Stimulated activated CD4-positive, alpha-beta T cell treated with anti-CD3 and anti-CD28 coated beads, Interleukin-2, amount 100 ng/mL, for 4 hours (primary cell): ENCODE results near the gene PIP5K1C.

ENCODE experiments used
- DNase-seq: peaks from one replicate; pipeline ENCODE4 v3.0.0-alpha.2; 2020; ENCODE audit warnings: low read depth

Gene PIP5K1C

DNA sequence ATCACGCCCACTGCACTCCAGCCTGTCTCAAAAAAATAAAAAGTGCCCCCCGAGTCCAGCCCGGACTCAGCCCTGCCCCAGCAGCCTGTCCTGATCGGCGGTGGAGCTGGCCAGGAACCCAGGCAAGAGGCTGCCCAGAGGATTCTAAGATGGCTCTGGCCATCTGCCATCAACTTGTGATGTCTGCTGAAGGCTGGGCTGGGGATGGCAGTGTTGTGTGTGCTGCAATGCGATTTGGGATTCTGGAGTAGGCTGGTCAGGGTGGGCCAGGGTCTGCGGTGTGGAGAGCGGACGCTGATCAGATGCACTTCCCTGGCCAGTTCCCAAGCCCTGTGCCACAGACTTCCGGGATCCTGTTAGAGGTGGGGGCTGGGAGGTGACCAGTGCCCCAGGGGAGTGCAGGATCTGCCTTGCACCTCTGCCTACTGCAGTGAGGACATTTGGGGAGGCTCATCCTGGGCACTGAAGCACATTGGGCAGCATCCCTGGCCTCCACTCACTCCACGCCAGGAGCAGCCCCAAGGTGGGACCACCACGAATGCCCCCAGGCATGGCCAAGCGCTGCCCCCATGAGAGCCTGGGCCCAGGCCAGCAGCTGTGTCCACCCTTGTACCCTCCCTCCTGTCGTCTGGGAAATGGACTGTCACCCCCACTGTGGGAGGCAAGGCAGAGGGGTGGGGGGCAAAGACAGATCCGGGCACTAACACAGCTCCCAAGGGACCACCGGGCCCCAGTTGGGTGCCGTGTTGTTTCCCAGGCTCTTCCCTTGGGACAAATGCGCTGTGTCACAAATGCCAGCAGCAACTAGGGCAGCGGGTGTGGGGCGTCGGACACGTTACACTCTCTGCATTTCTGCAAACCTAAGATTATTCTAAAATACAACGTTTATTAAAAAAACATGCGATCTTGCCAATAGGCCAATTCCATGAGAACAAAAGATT is 90.2 kb downstream of the PIP5K1C start:
- DNase-seq = no peak

DNA sequence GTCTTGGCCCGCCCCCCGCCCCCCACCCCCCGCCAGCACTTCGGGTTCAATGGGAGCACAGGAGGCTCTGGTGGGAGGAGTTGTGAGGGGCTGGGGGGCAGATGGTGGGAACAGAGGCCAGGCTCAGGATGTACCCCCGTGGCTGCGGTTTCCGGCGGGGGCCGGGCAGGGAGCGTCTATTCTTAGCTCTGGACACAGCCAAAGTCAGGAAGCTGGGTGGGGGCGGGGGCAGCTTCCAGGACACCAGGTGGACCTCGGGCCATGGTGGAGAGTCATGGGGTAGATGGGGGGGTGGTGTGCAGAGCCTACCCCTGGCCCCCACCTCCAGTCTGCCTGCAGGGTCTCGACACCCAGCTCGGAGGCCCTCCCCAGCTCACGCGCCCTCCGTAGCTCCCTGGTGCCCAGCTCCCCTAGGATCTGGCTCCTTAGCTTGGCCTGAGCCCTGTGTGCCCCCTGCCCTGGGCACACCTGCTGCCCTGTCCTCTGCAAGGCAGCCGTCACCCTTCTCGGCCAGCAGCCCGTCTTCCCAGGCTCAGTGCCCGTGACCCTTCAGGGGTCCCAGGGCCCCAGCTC is 91.4 kb downstream of the PIP5K1C start:
- no peak for DNase-seq

DNA sequence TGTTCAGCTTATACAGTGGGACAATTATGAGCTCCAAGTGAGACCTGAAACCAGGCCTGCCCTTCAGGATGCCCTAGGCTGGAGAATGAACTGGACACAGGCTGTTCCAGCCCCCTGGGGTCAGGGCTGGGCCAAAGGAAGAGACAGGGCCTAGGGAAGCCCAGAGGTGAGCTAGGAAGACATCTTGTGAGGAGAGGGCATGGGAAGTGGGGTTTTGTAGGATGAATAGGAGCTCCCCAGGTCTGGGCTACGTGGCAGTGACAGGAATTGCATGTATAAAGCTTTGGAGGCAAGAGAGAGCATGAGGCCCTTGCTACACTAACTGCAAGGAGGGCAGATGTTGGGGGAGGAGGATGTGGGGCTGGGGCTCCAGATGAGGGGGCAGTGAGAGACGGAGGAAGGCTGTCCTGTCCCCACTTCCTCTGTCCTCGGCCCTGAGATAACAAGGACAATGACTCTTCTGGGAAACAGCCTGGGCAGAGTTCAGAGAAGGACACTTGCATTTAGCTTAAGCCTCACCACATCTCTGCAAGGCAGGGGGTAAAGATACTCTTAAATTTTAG is 92.1 kb downstream of the PIP5K1C start:
- no peak for DNase-seq

DNA sequence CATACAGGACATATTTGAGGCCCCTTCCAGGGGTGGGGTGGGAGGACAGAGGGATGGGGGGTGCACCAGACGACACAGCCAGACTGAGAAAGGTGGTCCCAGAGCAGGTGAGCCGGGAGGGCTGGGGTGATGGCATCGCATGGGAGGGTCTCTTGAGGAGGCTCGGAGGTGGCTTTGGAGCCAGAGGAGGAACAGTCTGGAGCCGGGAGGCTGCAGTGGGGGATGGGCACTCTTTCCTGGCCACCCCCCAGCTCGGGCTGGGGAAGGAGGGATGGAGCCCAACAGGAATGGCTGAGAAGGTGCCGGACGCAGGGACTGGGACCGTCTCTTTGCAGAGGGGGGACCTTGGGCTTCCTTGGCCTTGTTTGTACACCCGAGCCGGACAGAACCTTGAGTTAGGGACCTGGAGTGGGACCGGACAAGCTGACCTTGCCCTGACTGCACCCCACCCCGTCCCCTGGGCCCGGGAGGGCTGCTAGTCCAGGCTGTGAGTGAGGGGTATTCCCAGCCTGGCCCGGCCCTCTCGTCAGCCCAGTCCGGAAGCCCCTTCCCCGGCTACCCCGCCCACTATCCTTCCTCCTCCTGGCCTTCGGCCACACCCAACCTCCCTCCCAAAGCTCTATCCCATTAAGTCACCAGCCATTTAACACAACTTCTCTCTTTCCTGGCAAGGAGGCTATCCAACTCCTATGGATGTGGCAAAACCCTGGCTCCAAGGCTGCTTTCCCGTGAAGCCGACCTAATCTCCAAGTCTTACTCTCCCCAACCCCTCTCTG is 92.8 kb downstream of the PIP5K1C start:
- no peak for DNase-seq

DNA sequence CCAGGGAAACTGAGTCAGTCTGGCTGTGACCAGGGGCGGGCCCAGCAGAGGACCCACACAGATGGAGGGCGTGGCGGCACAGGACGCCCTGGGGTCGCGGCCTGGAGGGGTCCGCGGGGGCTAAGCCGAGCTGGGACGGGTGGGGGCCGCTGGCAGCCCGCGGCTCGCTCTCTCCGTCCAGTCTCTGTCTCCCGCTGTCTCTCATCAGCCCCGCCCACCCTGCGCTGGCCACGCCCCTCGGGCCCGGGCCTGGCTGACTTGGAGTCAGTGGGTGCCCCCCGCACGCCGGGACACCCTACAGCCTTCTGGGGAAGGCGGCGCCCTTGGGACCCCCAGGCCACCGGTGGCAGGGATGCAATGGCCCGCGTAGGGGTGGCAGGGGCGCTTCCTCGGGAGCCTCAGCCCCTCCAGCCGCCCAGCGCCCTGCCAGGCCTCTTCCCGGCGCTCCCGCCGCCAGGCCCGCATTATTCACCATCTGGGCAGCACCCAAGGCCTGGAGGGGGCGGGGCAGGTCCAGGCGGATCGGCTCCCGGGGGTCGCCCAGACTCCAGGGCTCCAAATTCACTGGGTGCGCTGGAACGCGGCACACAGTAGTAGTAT is 93.5 kb downstream of the PIP5K1C start, which contains the start of gene TBXA2R:
Gene TBXA2R, minus strand, starts transcription at position 186 of the 600 bp plus-strand sequence. CDS start 6,241 bp downstream, outside the sequence.
- peak; percentile 46 for DNase-seq

DNA sequence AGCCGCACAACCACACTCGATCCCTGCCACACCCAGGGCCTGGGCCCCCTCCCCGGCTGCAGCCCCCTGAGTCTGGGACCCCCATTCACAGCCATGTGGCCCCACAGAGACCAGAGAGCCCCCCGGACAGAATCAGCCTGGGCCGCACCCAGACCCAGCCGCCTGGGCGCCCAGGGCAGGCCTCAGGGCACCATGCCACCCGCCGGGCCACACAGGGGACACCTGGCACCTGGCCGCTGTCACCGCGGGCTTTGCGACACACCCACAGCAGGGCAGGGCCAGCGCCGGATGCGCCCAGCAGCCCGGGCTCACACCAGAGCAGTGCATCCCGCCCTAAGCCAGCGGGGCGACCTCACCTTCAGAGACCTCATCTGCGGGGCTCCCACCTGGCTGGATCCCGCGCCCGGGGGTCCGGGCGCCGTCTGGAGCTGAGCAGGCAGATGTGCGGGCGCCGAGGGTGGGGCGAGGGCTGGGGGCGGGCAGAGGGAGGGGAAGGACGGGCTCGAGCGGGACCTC is 94.0 kb downstream of the PIP5K1C start:
- DNase-seq = no peak

DNA sequence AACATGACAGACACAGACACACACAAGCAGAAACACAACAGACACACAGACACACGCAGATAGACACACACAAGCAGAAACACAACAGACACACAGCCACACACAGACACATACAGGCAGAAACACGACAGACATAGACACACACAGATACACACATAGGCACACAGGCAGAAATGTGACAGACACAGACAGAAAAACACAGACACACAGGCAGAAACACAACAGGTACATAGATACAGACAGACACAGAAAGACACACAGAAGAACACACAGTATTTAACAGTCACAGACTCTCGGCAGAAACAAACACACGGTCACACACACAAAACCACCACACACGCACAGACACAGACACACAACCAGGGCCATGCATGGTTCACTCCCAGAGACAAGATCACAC is 94.5 kb downstream of the PIP5K1C start:
- DNase-seq = no peak

DNA sequence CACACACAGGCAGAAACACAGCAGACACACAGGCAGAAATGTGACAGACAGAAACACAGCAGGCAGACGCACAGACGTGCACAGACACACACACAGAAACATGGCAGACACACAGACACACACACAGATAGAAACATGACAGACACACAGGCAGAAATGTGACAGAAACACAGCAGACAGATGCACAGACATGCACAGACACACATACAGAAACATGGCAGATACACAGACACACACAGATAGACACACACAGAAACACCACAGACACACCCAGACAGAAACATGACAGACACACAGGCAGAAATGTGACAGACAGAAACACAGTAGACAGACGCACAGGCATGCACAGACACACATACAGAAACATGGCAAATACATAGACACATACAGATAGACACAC is 94.9 kb downstream of the PIP5K1C start:
- DNase-seq = no peak

DNA sequence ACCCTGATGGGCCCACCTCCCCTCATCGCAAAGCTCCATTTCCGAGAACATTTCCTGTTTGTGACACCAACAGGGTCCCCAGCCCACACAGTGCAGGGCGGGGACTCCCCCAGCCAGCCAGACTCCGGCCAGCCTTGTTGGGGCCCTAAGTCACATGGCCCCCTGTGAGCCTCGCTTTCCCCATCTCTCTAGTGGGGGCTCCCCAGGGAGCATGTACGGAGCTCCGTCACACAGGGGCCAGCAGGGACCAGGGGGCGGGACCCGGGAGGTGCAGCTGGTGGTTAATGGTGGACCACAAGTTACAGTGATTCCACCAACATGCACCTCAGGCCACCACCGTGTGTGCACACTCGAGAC is 95.3 kb downstream of the PIP5K1C start:
- no peak for DNase-seq

DNA sequence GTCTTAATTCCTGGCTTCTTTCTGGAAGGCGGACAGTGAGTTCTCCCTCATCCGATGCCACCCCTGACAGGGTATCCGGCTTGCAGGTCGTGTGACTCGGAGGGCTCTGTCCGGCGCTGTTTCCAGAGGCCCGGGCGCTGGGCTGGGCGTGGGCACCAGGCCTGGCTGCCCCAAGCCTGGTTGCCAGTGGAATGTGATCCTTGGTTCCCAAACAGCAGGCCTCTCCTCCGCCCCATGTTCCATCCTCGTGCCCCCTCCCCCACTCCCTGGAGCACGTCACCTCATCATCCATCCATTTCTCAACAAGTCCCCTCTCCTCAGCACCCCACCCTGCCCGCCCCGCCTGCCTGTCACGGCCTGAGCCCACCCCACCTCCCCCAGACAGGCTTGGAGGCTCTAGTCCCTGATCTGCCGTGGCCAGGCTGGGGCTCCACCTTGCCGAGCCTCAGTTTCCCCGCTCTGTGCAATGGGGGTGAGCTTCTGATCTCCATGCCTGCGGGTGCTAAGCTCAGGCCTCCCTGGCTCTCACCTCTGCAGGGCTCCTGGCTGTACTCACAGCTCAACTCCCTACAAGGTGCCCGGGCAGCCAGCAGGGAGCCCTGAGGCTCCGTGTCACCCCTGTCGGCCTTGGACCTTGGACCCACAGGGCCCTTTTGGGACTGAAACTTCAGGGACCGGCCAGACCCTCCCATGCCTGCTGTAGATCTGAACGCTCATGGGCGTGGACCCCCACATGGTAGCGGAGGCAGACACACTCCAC is 95.9 kb downstream of the PIP5K1C start:
- no peak for DNase-seq

DNA sequence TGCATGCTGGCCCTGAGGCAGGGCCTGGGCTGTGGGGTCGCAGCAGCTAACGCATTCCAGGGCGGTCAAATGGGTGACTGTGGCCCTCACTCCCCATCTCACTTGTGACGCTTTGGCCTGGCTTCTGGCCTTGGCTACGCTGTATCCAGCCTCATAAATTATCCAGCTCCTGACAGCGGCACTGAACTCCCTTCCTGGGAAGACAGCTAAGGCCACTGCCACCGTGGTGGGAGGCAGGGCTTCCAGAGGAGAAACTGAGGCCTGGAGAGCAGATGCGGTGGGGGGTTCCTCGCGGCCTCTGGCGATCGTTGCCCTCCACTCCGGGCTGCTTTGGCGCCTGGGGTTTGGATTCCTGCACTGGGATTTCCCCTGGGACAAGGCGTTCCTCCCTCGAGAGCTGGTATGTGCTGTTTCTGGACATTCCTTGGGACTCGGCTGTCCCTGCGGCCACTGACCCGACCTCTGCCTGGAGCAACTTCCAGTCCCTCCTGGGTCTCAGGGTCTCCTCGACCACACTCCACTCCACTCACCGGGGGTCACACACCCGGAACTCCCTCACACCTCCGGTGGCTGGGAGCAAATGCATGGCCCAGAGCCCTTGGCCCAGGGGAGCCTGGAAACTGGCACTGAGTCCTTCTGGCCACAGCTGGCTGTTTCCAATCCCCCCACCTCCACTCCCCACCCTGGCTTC is 97.0 kb downstream of the PIP5K1C start:
- DNase-seq = no peak

DNA sequence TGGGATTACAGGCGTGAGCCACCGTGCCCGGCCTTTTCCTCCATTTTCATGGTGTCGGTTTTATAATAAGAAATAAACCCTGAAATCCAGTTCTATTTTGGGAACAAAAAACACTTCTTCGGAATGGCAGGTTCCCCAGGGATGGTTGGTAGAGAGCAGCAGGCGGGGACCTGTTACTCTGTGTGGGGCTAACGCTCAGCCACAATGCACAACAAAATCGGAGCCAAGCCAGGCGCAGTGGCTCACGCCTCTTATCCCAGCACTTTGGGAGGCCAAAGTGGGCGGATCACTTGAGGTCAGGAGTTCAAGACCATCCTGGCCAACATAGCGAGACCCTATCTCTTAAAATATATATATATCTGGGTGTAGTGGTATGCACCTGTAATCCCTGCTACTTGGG is 99.2 kb downstream of the PIP5K1C start:
- DNase-seq = no peak

DNA sequence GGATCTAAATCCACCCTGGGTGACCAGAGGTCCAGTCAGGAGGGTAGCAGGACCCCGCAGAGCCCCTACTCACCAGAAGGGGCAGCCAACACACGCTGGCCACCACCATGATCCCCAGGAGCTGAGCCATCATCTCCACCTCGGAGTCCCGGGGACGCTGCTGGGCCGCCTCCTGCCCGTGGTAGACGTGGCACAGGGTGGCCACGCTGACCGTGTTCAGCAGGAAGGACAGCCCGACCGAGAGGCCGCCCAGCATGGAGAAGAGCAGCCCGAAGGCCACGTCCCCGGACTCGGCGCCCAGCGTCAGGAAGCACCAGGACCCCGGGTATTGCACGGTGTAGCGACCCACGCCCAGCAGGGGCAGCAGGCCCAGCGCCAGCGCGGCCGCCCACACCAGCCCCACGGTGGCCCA is 100.5 kb downstream of the PIP5K1C start:
- no peak for DNase-seq

DNA sequence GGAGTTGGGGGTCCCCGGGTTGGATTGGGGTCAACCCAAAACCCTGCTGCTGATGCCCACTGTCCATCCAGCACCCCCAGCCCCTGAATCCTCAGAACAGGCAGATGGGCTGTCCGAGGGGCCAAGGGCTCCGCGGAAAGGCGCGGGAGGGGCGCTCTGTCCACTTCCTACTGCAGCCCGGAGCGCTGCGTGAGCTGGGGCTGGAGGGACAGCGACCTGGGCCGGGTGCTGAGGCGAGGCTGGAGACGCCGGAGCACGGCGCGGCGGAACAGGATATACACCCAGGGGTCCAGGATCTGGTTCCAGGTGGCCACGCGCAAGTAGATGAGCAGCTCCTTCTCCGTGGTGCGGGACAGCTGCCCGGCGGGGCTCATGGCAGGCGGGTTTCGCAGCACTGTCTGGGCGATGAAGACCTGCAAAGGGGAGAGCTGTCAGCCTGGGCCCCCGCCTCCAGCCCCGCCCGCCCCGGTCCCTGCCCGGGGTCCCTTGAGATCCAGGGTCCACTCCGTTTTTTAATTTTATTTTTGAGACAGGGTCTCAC is 104.7 kb downstream of the PIP5K1C start:
- DNase-seq = no peak

DNA sequence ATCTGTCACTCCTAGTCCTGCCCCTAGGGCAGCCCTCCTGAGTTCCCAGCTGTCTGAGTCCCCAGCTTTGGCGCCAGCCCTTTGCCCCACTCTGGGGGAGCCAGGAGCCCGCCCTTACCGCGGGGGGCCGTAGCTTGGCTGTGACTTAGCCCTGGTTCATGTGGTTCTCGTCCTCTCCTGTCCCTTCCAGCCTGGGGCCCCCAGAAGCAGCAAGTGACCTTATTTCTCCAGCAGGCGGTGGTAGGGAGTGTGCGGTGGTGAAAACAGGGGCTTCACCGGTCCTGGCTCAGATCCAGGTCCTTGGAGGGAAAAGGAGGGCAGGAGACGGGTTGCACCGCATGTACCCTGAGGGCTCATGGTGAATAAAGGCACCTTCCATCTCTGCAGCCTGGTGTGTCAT is 107.1 kb downstream of the PIP5K1C start:
- no peak for DNase-seq

DNA sequence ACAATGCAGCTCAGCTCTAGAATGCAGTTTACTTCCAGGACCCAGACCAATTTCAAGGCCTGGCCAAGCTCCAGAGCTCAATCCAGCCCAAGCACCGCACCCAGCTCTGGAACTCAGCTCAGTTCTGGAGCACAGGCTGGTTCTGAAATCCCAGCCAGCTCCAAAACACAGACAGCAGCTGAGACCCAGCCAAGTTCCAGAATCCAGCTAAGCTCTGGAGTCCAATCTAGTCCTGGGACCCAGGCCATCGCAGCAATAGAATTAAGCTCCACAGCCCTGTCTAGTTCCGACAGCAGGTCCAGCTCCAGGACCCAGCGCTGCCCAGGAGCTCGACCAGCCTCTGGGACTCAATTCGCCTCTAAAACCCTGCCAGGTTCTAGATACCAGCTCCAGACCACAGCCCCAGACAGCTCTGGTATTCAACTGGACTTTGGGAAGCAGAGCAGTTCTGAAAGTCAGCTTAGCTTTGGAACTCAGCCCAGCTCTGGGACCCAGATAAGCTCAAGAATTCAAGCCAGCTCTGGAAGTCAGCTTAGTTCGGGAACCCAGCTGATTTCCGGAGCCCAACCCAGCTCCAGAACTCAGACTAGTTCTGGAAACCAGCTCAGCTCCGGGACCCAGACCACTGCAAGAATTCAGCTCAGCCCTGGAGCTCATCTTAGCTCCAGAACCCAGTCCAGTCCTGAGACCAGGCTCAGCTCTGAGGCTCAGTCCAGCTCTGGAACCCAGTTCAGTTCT is 108.2 kb downstream of the PIP5K1C start:
- DNase-seq = no peak

DNA sequence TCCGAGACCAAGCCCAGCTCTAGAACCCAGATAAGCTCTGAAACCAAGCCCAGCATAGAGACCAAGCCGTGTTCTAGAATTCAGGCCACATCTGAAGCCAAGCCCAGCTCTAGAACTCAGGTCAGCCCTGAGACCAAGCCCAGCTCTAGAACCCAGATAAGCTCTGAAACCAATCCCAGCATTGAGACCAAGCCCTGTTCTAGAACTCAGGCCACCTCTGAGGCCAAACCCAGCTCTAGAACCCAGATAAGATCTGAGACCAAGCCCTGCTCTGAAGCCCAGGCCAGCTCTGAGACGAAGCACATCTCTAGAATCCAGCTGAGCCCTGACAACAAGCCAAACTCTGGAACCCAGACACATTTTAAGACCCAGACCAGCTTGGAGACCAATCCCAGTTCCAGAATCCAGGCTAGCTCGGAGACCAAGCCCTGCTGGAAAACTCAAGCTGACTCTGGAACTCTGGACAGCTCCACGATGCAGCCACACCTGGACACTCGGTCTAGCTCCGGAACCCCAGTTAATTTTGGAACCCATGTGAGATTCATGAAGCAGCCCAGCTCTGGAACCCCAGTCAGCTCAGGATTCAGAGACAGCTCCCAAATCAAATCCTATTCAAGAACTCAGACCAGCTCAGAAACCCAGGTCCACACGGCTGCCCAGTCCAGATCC is 109.1 kb downstream of the PIP5K1C start:
- DNase-seq = no peak

DNA sequence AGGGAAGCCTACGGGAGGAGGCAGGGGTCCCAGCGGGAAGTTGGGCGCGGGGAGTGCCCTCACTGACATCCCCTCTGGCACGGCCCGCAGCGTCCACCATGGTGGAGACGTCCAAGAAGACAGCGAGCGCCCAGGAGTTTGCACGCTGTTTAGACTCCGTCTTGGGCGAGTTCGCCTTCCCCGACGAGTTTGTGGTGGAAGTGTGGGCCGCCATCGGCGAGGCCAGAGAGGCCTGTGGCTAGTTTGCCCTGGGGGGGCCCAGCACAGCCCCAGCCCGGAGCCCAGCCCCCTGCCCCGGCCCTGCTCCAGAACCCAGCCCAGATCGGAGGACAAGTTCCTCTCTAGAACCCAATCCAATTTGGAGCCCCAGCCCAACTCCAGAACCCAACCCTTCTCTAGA is 110.3 kb downstream of the PIP5K1C start:
- DNase-seq = no peak

DNA sequence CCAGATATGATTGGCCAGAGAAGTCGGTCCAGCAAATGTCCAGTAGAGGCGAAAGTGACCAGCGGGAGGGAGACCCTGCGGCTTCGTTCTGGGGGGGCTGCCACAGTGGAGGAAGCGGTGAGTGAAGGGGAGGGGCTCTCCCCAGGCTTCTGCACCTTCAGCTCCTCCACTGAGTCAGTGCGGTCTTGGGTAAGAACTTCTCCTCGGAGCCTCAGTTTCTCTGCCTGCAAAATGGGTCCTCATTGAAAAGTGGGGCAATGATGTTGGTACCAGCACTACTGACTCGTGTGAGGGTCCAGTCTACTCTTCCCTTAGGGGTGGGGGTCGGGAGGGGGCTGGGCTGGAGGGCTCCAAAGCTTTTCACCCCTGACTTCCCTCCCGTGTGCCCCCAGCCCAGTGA is 110.8 kb downstream of the PIP5K1C start:
- DNase-seq = no peak
